CD14-positive monocyte (primary cell): Measurements from ENCODE around the gene DAB2. TPM values are rescaled to one million over a fixed set of nuclear protein-coding genes. Genes with fewer than 3 reads are reported as not detected.

Experiments used
- DNase-seq, 3 donors: peaks; one replicate each; pipeline ENCODE4 v3.0.0-alpha.2; 2011 to 2022
- H2AFZ ChIP-seq: 2 replicates; pipeline ENCODE4 v1.6.0; 2012; ENCODE audit warnings: mild to moderate bottlenecking, low read depth, low read length, inconsistent platforms; ENCODE audit not compliant: insufficient read depth, poor library complexity, severe bottlenecking
- H3K27ac ChIP-seq, 2 donors: 1 replicate in 1 of 2; 2 replicates in 1 of 2; pipeline ENCODE4 v1.5.1; 2012 to 2013; ENCODE audit warnings: low read length in 2 of 2, control low read depth in 1 of 2, inconsistent platforms in 1 of 2, low read depth in 1 of 2, mild to moderate bottlenecking in 1 of 2
- H3K27me3 ChIP-seq, 2 donors: one replicate each; pipeline versions ENCODE4 v1.6.0 to v1.6.1; 2011 to 2013; ENCODE audit warnings: low read length in 2 of 2; ENCODE audit not compliant: control insufficient read depth in 2 of 2, insufficient read depth in 2 of 2
- H3K36me3 ChIP-seq, 2 donors: replicated peaks in 1 of 2; 1 replicate in 1 of 2; 2 replicates in 1 of 2; pipeline versions ENCODE4 v1.5.1 to v1.6.1; 2012 to 2013; ENCODE audit warnings: low read length in 2 of 2, control low read depth in 1 of 2, inconsistent platforms in 1 of 2, mild to moderate bottlenecking in 1 of 2; ENCODE audit not compliant: insufficient read depth in 2 of 2, control insufficient read depth in 1 of 2
- H3K4me1 ChIP-seq, 2 donors: 1 replicate in 1 of 2; 2 replicates in 1 of 2; pipeline versions ENCODE4 v1.5.1 to v1.6.1; 2012 to 2013; ENCODE audit warnings: low read length in 2 of 2, control low read depth in 1 of 2, inconsistent platforms in 1 of 2, mild to moderate bottlenecking in 1 of 2, moderate library complexity in 1 of 2; ENCODE audit not compliant: insufficient read depth in 2 of 2, control insufficient read depth in 1 of 2
- H3K4me2 ChIP-seq: replicated peaks from 2 replicates; pipeline ENCODE3; 2012; ENCODE audit warnings: low read length, moderate library complexity, mild to moderate bottlenecking; ENCODE audit not compliant: poor library complexity, severe bottlenecking; ENCODE audit errors: extremely low read depth
- H3K4me3 ChIP-seq, 3 experiments: fragments of 200-600 bp in 1 of 3; sonication (generic) in 1 of 3; replicated peaks in 1 of 3; 1 replicate in 2 of 3; 2 replicates in 1 of 3; pipeline ENCODE4 v1.5.1; 2011 to 2013; ENCODE audit warnings: low read length in 3 of 3, mild to moderate bottlenecking in 3 of 3, control low read depth in 2 of 3, low read depth in 2 of 3, inconsistent platforms in 1 of 3, moderate library complexity in 1 of 3
- H3K79me2 ChIP-seq: 2 replicates; pipeline ENCODE4 v1.6.0; 2012; ENCODE audit warnings: mild to moderate bottlenecking, control low read depth, inconsistent platforms, low read length, moderate library complexity; ENCODE audit not compliant: insufficient read depth
- H3K9ac ChIP-seq: 2 replicates; pipeline ENCODE4 v1.6.0; 2017; ENCODE audit warnings: low read length, mild to moderate bottlenecking; ENCODE audit not compliant: insufficient read depth, poor library complexity, severe bottlenecking
- H3K9me3 ChIP-seq, 2 donors: replicated peaks in 1 of 2; 1 replicate in 1 of 2; 2 replicates in 1 of 2; pipeline versions ENCODE4 v1.5.1 to v1.6.1; 2012 to 2013; ENCODE audit warnings: low read length in 2 of 2, control low read depth in 1 of 2; ENCODE audit not compliant: control insufficient read depth in 1 of 2, insufficient read depth in 1 of 2
- H4K20me1 ChIP-seq: 2 replicates; pipeline ENCODE4 v1.6.0; 2012; ENCODE audit warnings: mild to moderate bottlenecking, low read length, control low read depth, moderate library complexity; ENCODE audit not compliant: insufficient read depth
- H3K27ac Mint-ChIP-seq, 7 donors: one replicate each; pipeline ENCODE4 v1.8.0; 2020; ENCODE audit warnings: mild to moderate bottlenecking in 7 of 7, mixed read lengths in 7 of 7, moderate library complexity in 6 of 7, inconsistent platforms in 2 of 7
- H3K27me3 Mint-ChIP-seq, 3 donors: one replicate each; pipeline ENCODE4 v1.8.0; 2021 to 2022; ENCODE audit warnings: low read depth in 3 of 3, mild to moderate bottlenecking in 3 of 3, mixed read lengths in 3 of 3, moderate library complexity in 3 of 3, inconsistent platforms in 1 of 3
- H3K36me3 Mint-ChIP-seq, 2 donors: one replicate each; pipeline ENCODE4 v1.8.0; 2020; ENCODE audit warnings: mixed read lengths in 2 of 2, inconsistent platforms in 1 of 2, mild to moderate bottlenecking in 1 of 2
- H3K4me1 Mint-ChIP-seq: one replicate; pipeline ENCODE4 v1.8.0; 2020; ENCODE audit warnings: mild to moderate bottlenecking, mixed read lengths
- H3K4me3 Mint-ChIP-seq, 2 donors: one replicate each; pipeline ENCODE4 v1.8.0; 2020; ENCODE audit warnings: mild to moderate bottlenecking in 2 of 2, mixed read lengths in 2 of 2, moderate library complexity in 1 of 2
- H3K9me3 Mint-ChIP-seq, 7 donors: one replicate each; pipeline ENCODE4 v1.8.0; 2020 to 2022; ENCODE audit warnings: mixed read lengths in 7 of 7, mild to moderate bottlenecking in 6 of 7, moderate library complexity in 6 of 7, inconsistent platforms in 2 of 7
- CTCF ChIP-seq: fragments of 200-600 bp; IDR thresholded peaks from one replicate; pipeline ENCODE4 v1.8.0; 2022; ENCODE audit warnings: antibody characterized with exemption, mild to moderate bottlenecking
- WGBS: methylation state at CpG from one replicate; pipeline ENCODE4 v1.1.5; 2013; ENCODE audit warnings: missing lambda C conversion rate; ENCODE audit not compliant: insufficient coverage; 5-methylcytosine and 5-hydroxymethylcytosine counted together
- intact Hi-C, 2 donors: fragments of 100-400 bp; cut with micrococcal nuclease; formaldehyde crosslinking; loops; one replicate each; pipeline versions ENCODE4 v1.15.0 to v1.15.1; 2023
- polyA plus RNA-seq, 3 donors: library from polyadenylated mRNA; depleted of rRNA in 1 of 3; unstranded in 2 of 3; stranded (reverse) in 1 of 3; fragments of 300-500 nt in 2 of 3; fragments of >200 nt in 1 of 3; fragmentation: Illumina TruSeq in 2 of 3; gene quantifications; 1 replicate in 2 of 3; 2 replicates in 1 of 3; pipeline ENCODE4 v1.2.3, GENCODE V29; 2012 to 2021

The DAB2 gene
- polyA plus RNA-seq, 3 donors = 0.98 to 4.8 (median 3.0) TPM

GRCh38 chr5:39364367-39364766, 60.4 kb downstream of the DAB2 start, which contains the start of gene C9:
C9 (minus strand) TSS chr5:39364495; CDS start chr5:39364464, 31 bp downstream.
- H3K4me1 ChIP-seq = no peaks in the 10 kb centered on the region
- Mint-ChIP-seq H3K36me3 (no peaks in the 10 kb centered on the region), H3K9me3 (peaks cover 0 to under 1% (median 0%) of the 10 kb centered on the region in 7 donors), H3K4me3 (no peak within 1 kb of the TSS), H3K27me3 (peaks cover 2 to 3% (median 2%) of the 10 kb centered on the region in 3 donors), H3K27ac (no peak within 1 kb of the TSS), H3K4me1 (no peaks in the 10 kb centered on the region)
- no peak within 1 kb of the TSS for H3K9ac ChIP-seq
- H3K4me2 ChIP-seq = no peak within 1 kb of the TSS
- WGBS = 96% methylated on average over 3 of the region's 6 CpGs
- H3K27ac ChIP-seq = no peak within 1 kb of the TSS
- intact Hi-C loops = no loop called here
- H4K20me1 ChIP-seq = no peaks in the 10 kb centered on the region
- DNase-seq = no peak
- no peaks in the 10 kb centered on the region for H3K79me2 ChIP-seq
- no peaks in the 10 kb centered on the region for H3K9me3 ChIP-seq
- no peaks in the 10 kb centered on the region for H3K27me3 ChIP-seq
- no peak within 1 kb of the TSS for H2AFZ ChIP-seq
- no peak for TF ChIP-seq CTCF
- H3K4me3 ChIP-seq = no peak within 1 kb of the TSS
- no peaks in the 10 kb centered on the region for H3K36me3 ChIP-seq

- Mint-ChIP-seq H3K4me1 (no peaks in the 10 kb centered on the region), H3K27ac (no peak overlapping the region), H3K27me3 (peaks cover 2 to 3% (median 2%) of the 10 kb centered on the region in 3 donors), H3K4me3 (no peak overlapping the region), H3K9me3 (peaks cover 0 to 7% (median 0%) of the 10 kb centered on the region in 7 donors), H3K36me3 (no peaks in the 10 kb centered on the region)
- no peak overlapping the region for H3K9ac ChIP-seq
- WGBS = 100% methylated on average over 1 of the region's 4 CpGs
- H3K4me1 ChIP-seq = no peaks in the 10 kb centered on the region
- no peaks in the 10 kb centered on the region for H3K79me2 ChIP-seq
- no peak for TF ChIP-seq CTCF
- DNase-seq = no peak
- no peak overlapping the region for H3K4me3 ChIP-seq
- no peaks in the 10 kb centered on the region for H3K27me3 ChIP-seq
- no peak overlapping the region for H2AFZ ChIP-seq
- H3K36me3 ChIP-seq = no peaks in the 10 kb centered on the region
- H3K27ac ChIP-seq = no peak overlapping the region
- H4K20me1 ChIP-seq = no peaks in the 10 kb centered on the region
- intact Hi-C loops = no loop called here
- no peak overlapping the region for H3K4me2 ChIP-seq
- H3K9me3 ChIP-seq = no peaks in the 10 kb centered on the region
These were observed 61.6 kb downstream of the DAB2 start for GRCh38 chr5:39363217-39363616.
